HG03520 (cell line): Measurements from ENCODE around the gene NOSIP.

Experiments
- ATAC-seq: cut with Tn5 transposase; IDR thresholded peaks from one replicate; pipeline ENCODE4 v1.9.1; 2021; ENCODE audit warnings: mild to moderate bottlenecking, moderate library complexity; ENCODE audit not compliant: unreplicated experiment

NOSIP gene

DNA sequence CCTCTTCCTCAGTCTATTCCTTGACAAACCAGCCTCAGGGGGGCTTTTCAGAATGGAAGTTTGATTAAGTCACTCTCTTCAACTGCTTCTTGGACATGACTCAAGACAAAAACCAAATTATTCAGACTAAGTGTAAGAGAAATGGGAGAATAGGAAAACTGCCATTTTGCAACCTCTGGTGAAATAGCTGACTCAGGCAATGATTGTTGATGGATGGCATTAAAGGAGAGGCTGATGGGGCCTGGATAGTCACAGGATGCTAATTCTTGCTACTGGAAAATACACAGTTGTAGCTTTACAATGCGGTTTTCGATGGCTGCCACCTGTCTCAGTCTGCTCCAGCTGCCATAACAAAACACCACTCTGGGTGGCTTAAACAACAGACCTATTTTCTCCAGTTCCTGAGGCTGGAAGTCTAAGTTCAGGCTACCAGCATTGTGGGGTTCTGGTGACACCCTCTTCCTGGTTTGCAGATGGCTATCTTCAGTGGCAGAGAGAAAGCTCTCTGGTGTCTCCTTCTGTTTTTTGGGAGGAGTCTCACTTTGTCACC is 6.1 kb downstream of the NOSIP start:
- ATAC-seq: no peak

DNA sequence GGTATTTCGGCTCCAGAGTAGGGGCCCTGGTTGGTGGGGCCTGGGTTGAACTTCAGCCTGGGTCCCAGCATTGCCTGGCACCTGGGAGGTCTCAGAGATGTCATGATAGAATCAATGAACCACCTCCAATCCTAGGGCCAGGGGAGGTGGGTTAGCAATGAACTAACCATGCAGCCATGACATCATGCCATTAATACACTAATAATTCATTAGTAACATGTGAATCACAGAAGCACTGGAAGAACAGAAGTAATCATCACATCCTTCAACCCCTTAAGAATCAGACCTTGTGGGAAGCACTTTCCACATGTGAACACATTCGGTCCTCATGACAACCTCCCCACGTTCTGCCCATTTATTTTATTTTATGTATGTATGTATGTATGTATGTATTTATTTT is 6.9 kb downstream of the NOSIP start:
- no peak for ATAC-seq

DNA sequence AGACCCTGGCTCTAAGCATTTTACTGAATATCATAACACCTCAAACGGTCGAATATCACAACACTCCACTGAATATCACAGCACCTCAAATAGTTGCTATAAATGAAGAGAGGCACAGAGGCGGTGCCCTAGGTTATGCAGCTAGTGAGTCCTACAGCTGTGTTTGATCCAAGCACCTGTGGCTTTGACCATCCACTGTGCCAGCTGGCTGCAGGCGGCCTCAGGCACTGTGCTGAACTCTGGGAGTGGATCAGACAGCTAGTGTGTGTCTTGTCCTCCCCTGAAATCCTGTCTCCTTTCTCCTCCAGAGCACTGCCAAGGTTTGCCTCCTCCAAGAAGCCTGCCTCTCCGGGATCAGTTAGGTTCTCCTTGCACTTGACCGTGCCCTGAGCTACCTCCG is 7.3 kb downstream of the NOSIP start:
- no peak for ATAC-seq

GRCh38 chr19:49570997-49571676 is 9.2 kb downstream of the NOSIP start:
- ATAC-seq: no peak

- no peak for ATAC-seq
These were observed 10.1 kb downstream of the NOSIP start for GRCh38 chr19:49570138-49570856.

GRCh38 chr19:49567861-49568441 is 12.4 kb downstream of the NOSIP start:
- ATAC-seq: no peak

DNA sequence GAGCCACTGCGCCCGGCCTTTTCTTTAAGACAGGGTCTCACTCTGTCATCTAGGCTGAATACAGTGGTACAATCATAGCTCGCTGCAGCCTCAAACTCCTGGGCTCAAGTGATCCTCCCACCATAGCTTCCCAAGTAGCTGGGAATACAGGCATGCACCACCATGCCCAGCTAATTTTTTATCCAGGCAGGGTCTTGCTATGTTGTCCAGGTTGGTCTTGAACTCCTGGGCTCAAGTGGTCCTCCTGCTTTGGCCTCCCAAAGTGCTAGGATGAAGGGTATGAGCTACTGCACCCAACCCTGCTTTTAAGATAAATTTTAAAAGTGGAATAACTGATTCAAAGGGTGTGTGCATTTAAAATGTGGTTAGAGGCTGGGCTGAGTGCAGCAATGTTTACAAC is 14.1 kb downstream of the NOSIP start:
- ATAC-seq: no peak

DNA sequence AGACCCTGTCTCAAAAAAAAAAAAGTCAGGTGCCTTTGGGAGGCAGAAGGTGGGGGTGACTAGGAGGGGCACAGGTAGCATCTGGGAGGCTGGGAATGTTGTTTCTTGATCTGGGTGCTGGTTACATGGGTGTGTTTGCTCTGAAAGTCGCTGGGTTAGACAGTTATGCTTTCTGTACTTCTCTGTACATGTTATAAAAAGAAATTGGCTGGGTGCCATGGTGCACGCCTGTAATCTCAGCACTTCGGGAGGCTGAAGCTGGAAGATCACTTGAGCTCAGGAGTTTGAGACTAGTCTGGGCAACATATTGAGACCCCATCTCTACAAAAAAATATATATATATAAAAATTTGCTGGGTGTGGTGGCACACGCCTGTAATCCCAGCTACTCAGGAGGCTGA is 15.1 kb downstream of the NOSIP start:
- no peak for ATAC-seq

- ATAC-seq: no peak
These were observed 15.7 kb downstream of the NOSIP start for GRCh38 chr19:49564616-49565045.

GRCh38 chr19:49560358-49560900 is 19.9 kb downstream of the NOSIP start:
- no peak for ATAC-seq

- ATAC-seq: no peak
These were observed 20.4 kb downstream of the NOSIP start for GRCh38 chr19:49559928-49560327.

GRCh38 chr19:49559443-49559842 is 20.9 kb downstream of the NOSIP start:
- no peak for ATAC-seq

DNA sequence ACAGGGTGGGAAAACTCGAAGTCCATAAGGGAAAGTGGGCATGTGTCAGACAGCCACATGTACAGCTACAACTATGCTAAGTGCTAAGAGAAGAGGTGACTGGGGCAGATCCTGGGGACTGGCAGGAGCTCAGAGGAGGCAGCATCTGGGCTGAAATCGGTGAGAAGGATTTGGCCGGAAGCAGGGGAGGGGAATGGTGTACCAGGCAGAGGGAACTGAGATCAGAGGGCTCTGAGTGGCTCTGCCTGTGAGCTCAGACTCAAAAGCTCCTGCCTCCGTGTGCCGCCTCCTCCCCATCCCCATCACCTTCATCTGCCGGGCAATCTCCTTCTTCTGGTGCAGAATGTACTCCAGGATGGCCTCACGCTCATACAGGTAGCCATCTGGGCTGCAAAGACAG is 21.8 kb downstream of the NOSIP start:
- no peak for ATAC-seq

- ATAC-seq: no peak
These were observed 22.6 kb downstream of the NOSIP start for GRCh38 chr19:49557641-49558325.

- ATAC-seq: no peak
These were observed 23.7 kb downstream of the NOSIP start for GRCh38 chr19:49556412-49557398.

DNA sequence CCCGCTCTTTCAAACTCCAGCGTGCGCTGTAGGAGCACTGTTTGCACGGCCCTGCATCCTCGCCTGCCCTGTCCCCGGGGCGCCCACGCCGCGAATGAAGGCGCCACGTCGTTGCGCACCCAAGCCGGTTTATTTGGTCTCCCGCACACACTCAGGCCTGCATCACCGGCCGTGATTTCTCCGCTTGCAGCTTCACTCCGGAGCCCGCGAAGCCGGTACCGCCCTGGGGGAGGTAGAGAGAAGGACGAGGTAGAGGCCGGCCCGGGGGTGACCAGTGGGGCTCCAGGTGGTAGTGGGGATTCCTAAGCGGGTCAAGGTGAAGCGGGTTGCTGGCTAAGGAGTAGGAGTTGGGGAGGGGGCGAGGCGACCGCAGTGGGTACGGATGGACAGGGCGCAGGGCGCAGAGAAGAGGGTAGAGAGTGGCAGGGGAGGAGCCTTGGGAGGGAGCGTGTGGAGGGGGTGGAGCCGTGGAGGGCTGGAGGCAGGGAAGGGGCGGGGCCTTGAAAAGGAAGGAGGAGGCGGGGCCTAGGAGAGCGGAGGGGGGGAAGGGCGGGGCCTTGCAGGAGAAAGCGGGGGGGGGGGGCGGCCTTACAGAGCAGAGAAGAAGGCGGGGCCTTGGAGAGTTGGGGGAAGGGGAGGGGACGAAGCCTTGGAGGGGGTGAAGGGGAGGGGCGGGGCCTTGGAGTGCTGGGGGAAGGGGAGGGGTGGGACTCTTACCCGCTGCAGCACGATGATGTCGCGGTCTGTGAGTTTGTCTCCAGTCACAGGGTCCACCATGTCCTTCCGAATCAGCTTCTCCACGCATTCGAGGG is 24.6 kb downstream of the NOSIP start:
- ATAC-seq: no peak

DNA sequence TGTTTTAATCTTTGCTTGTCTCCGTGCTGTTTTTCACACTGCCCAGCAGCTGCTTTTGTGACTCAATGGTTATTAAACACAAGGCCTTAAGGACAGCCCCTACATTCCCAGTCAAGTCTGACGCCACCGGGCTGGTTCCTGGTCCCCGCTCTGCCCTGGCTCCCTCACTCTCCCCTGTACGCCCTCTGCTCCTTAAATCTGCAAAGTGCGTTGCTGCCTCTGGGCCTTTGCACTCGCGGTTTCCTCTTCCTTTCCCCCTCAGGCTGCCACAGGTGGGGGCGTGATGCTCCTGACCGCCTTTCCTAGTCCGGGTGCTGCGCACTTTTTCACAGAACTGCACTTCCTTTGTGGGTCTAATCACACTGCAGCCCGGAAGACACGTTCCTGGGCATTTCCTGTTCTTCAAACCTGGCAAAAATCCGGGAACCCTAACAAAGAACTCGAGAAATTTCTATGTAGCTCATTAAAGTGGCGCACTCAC is 25.6 kb downstream of the NOSIP start:
- ATAC-seq: no peak

DNA sequence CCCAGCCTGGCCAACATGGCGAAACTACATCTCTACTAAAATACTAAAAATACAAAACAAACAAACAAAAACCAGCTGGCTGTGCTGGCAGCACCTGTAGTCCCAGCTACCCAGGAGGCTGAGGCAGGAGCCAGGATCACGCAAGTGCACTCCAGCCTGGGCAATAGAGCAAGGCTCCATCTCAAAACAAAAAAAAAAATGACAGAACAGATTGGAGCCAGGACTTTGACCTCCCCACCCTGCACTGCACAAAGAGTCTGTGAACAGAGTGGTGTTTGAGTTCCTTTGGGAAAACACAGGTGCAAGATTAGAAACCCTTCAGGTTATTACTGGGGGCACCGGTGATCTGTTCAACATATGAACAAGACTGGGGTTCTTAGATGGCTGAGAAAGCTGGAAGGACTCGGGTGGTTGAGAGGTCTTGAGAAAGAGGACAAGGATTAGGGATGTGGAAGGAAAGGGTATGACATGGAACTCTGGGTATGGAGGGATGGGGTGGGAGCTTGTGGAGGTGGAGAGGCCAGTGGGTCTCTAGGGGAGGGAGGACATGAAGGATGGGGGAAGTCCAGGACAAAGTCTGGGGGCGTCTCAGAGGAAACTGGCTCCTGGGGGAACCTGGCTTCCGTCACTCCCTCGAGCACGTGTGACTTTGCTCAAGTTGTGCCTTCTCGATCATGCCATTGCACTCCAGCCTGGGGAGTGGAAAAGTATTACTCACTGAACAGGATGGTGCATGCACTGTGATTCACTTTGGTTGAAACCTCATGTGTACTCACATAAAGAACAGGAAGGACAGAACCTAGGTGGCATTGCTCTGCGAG is 26.7 kb downstream of the NOSIP start:
- no peak for ATAC-seq
